ENCODE results near the gene FAM193A. TPM values are rescaled to one million over a fixed set of nuclear protein-coding genes. Genes with fewer than 3 reads are reported as not detected.
A peak's percentile ranks its signal among the peaks of the same experiment; 100 is the strongest.

Gene FAM193A
- polyA plus RNA-seq, 4 donors, result 10.0 to 19.2 (median 12.8) TPM

GRCh38 chr4:2598511-2599303, 62.3 kb downstream of the FAM193A start:
- no peaks in the 10 kb centered on the region for H3K9me3 ChIP-seq (ENCODE audit: control insufficient read depth in 2 of 2, insufficient read depth in 1 of 2, low read depth in 1 of 2, low read length in 1 of 2)
- peaks cover 0 to 44% (median 4%) of the 10 kb centered on the region in 3 donors for H3K36me3 ChIP-seq (ENCODE audit: control insufficient read depth in 3 of 3, insufficient read depth in 2 of 3, low read depth in 1 of 3, low read length in 3 of 3)
- 42 to 54% (median 50%) methylated on average over 12 of the region's 12 CpGs for WGBS, 3 donors
- peaks cover 0 to 12% (median 0%) of the 10 kb centered on the region in 3 donors for H3K4me1 ChIP-seq (ENCODE audit: control insufficient read depth in 3 of 3, insufficient read depth in 2 of 3, low read depth in 1 of 3, low read length in 2 of 3)
- DNase-seq, result no peak
- no peak for FAIRE-seq
- no peaks in the 10 kb centered on the region for H3K27me3 ChIP-seq (ENCODE audit: control insufficient read depth in 3 of 3, insufficient read depth in 3 of 3, low read length in 3 of 3)
- peak overlapping the region in 1 of 3 donors; percentile 9 for H3K27ac ChIP-seq (ENCODE audit: low read depth in 1 of 3, low read length in 2 of 3)
- H3K4me3 ChIP-seq (ENCODE audit: low read depth in 1 of 3, low read length in 3 of 3), result no peak overlapping the region

GRCh38 chr4:2599304-2599654, 62.8 kb downstream of the FAM193A start:
- Histone ChIP-seq H3K4me1 (ENCODE audit: control insufficient read depth in 3 of 3, insufficient read depth in 2 of 3, low read depth in 1 of 3, low read length in 2 of 3) (peaks cover 0 to 12% (median 0%) of the 10 kb centered on the region in 3 donors), H3K9me3 (ENCODE audit: control insufficient read depth in 2 of 2, insufficient read depth in 1 of 2, low read depth in 1 of 2, low read length in 1 of 2) (no peaks in the 10 kb centered on the region), H3K27me3 (ENCODE audit: control insufficient read depth in 3 of 3, insufficient read depth in 3 of 3, low read length in 3 of 3) (no peaks in the 10 kb centered on the region), H3K36me3 (ENCODE audit: control insufficient read depth in 3 of 3, insufficient read depth in 2 of 3, low read depth in 1 of 3, low read length in 3 of 3) (peaks cover 0 to 43% (median 4%) of the 10 kb centered on the region in 3 donors), H3K27ac (ENCODE audit: low read depth in 1 of 3, low read length in 2 of 3) (peak overlapping the region in 1 of 3 donors; percentile 9), H3K4me3 (ENCODE audit: low read depth in 1 of 3, low read length in 3 of 3) (no peak overlapping the region)
- FAIRE-seq, result no peak
- 61 to 71% (median 67%) methylated on average over 6 of the region's 6 CpGs for WGBS, 3 donors
- no peak for DNase-seq

- Histone ChIP-seq H3K27ac (ENCODE audit: low read depth in 1 of 3, low read length in 2 of 3) (no peak overlapping the region), H3K4me3 (ENCODE audit: low read depth in 1 of 3, low read length in 3 of 3) (no peak overlapping the region), H3K36me3 (ENCODE audit: control insufficient read depth in 3 of 3, insufficient read depth in 2 of 3, low read depth in 1 of 3, low read length in 3 of 3) (peaks cover 0 to 43% (median 4%) of the 10 kb centered on the region in 3 donors), H3K4me1 (ENCODE audit: control insufficient read depth in 3 of 3, insufficient read depth in 2 of 3, low read depth in 1 of 3, low read length in 2 of 3) (peaks cover 0 to 4% (median 0%) of the 10 kb centered on the region in 3 donors), H3K9me3 (ENCODE audit: control insufficient read depth in 2 of 2, insufficient read depth in 1 of 2, low read depth in 1 of 2, low read length in 1 of 2) (no peaks in the 10 kb centered on the region), H3K27me3 (ENCODE audit: control insufficient read depth in 3 of 3, insufficient read depth in 3 of 3, low read length in 3 of 3) (no peaks in the 10 kb centered on the region)
- DNase-seq, result no peak
- no peak for FAIRE-seq
- 94 to 98% (median 95%) methylated on average over 6 of the region's 6 CpGs for WGBS, 3 donors
Measured at GRCh38 chr4:2600878-2601277, 64.4 kb downstream of the FAM193A start.

- WGBS, 3 donors, result 85 to 94% (median 86%) methylated on average over 4 of the region's 4 CpGs
- Histone ChIP-seq H3K4me1 (ENCODE audit: control insufficient read depth in 3 of 3, insufficient read depth in 2 of 3, low read depth in 1 of 3, low read length in 2 of 3) (no peaks in the 10 kb centered on the region), H3K9me3 (ENCODE audit: control insufficient read depth in 2 of 2, insufficient read depth in 1 of 2, low read depth in 1 of 2, low read length in 1 of 2) (no peaks in the 10 kb centered on the region), H3K4me3 (ENCODE audit: low read depth in 1 of 3, low read length in 3 of 3) (no peak overlapping the region), H3K36me3 (ENCODE audit: control insufficient read depth in 3 of 3, insufficient read depth in 2 of 3, low read depth in 1 of 3, low read length in 3 of 3) (peaks cover 0 to 27% (median 0%) of the 10 kb centered on the region in 3 donors), H3K27ac (ENCODE audit: low read depth in 1 of 3, low read length in 2 of 3) (no peak overlapping the region), H3K27me3 (ENCODE audit: control insufficient read depth in 3 of 3, insufficient read depth in 3 of 3, low read length in 3 of 3) (no peaks in the 10 kb centered on the region)
- DNase-seq (no peak), FAIRE-seq (no peak)
Measured at GRCh38 chr4:2604614-2605013, 68.2 kb downstream of the FAM193A start.

- no peak overlapping the region for H3K27ac ChIP-seq (ENCODE audit: low read depth in 1 of 3, low read length in 2 of 3)
- H3K4me1 ChIP-seq (ENCODE audit: control insufficient read depth in 3 of 3, insufficient read depth in 2 of 3, low read depth in 1 of 3, low read length in 2 of 3), result no peaks in the 10 kb centered on the region
- H3K4me3 ChIP-seq (ENCODE audit: low read depth in 1 of 3, low read length in 3 of 3), result no peak overlapping the region
- peaks cover 0 to 14% (median 0%) of the 10 kb centered on the region in 3 donors for H3K36me3 ChIP-seq (ENCODE audit: control insufficient read depth in 3 of 3, insufficient read depth in 2 of 3, low read depth in 1 of 3, low read length in 3 of 3)
- DNase-seq, result no peak
- H3K9me3 ChIP-seq (ENCODE audit: control insufficient read depth in 2 of 2, insufficient read depth in 1 of 2, low read depth in 1 of 2, low read length in 1 of 2), result no peaks in the 10 kb centered on the region
- no peaks in the 10 kb centered on the region for H3K27me3 ChIP-seq (ENCODE audit: control insufficient read depth in 3 of 3, insufficient read depth in 3 of 3, low read length in 3 of 3)
- FAIRE-seq, result no peak
- 75 to 93% (median 84%) methylated on average over 9 of the region's 9 CpGs for WGBS, 3 donors
Measured at GRCh38 chr4:2606960-2607506, 70.6 kb downstream of the FAM193A start.

- no peak for FAIRE-seq
- H3K9me3 ChIP-seq (ENCODE audit: control insufficient read depth in 2 of 2, insufficient read depth in 1 of 2, low read depth in 1 of 2, low read length in 1 of 2), result no peaks in the 10 kb centered on the region
- no peaks in the 10 kb centered on the region for H3K27me3 ChIP-seq (ENCODE audit: control insufficient read depth in 3 of 3, insufficient read depth in 3 of 3, low read length in 3 of 3)
- H3K4me3 ChIP-seq (ENCODE audit: low read depth in 1 of 3, low read length in 3 of 3), result no peak overlapping the region
- 91 to 94% (median 92%) methylated on average over 10 of the region's 10 CpGs for WGBS, 3 donors
- H3K36me3 ChIP-seq (ENCODE audit: control insufficient read depth in 3 of 3, insufficient read depth in 2 of 3, low read depth in 1 of 3, low read length in 3 of 3), result peaks cover 0 to 14% (median 0%) of the 10 kb centered on the region in 3 donors
- H3K27ac ChIP-seq (ENCODE audit: low read depth in 1 of 3, low read length in 2 of 3), result no peak overlapping the region
- DNase-seq, result no peak
- no peaks in the 10 kb centered on the region for H3K4me1 ChIP-seq (ENCODE audit: control insufficient read depth in 3 of 3, insufficient read depth in 2 of 3, low read depth in 1 of 3, low read length in 2 of 3)
Measured at GRCh38 chr4:2607822-2608221, 71.4 kb downstream of the FAM193A start.

GRCh38 chr4:2608291-2608690, 71.8 kb downstream of the FAM193A start:
- H3K9me3 ChIP-seq (ENCODE audit: control insufficient read depth in 2 of 2, insufficient read depth in 1 of 2, low read depth in 1 of 2, low read length in 1 of 2), result no peaks in the 10 kb centered on the region
- peaks cover 0 to 14% (median 0%) of the 10 kb centered on the region in 3 donors for H3K36me3 ChIP-seq (ENCODE audit: control insufficient read depth in 3 of 3, insufficient read depth in 2 of 3, low read depth in 1 of 3, low read length in 3 of 3)
- H3K4me3 ChIP-seq (ENCODE audit: low read depth in 1 of 3, low read length in 3 of 3), result no peak overlapping the region
- no peak overlapping the region for H3K27ac ChIP-seq (ENCODE audit: low read depth in 1 of 3, low read length in 2 of 3)
- DNase-seq, result no peak
- H3K4me1 ChIP-seq (ENCODE audit: control insufficient read depth in 3 of 3, insufficient read depth in 2 of 3, low read depth in 1 of 3, low read length in 2 of 3), result no peaks in the 10 kb centered on the region
- no peak for FAIRE-seq
- 85 to 97% (median 91%) methylated on average over 7 of the region's 7 CpGs for WGBS, 3 donors
- H3K27me3 ChIP-seq (ENCODE audit: control insufficient read depth in 3 of 3, insufficient read depth in 3 of 3, low read length in 3 of 3), result no peaks in the 10 kb centered on the region

GRCh38 chr4:2615821-2616220, 79.4 kb downstream of the FAM193A start:
- H3K9me3 ChIP-seq (ENCODE audit: control insufficient read depth in 2 of 2, insufficient read depth in 1 of 2, low read depth in 1 of 2, low read length in 1 of 2), result no peaks in the 10 kb centered on the region
- DNase-seq, result no peak
- WGBS, 3 donors, result 95 to 97% (median 97%) methylated on average over 14 of the region's 14 CpGs
- H3K4me1 ChIP-seq (ENCODE audit: control insufficient read depth in 3 of 3, insufficient read depth in 2 of 3, low read depth in 1 of 3, low read length in 2 of 3), result no peaks in the 10 kb centered on the region
- no peak overlapping the region for H3K27ac ChIP-seq (ENCODE audit: low read depth in 1 of 3, low read length in 2 of 3)
- no peaks in the 10 kb centered on the region for H3K27me3 ChIP-seq (ENCODE audit: control insufficient read depth in 3 of 3, insufficient read depth in 3 of 3, low read length in 3 of 3)
- no peak overlapping the region for H3K4me3 ChIP-seq (ENCODE audit: low read depth in 1 of 3, low read length in 3 of 3)
- no peak for FAIRE-seq
- H3K36me3 ChIP-seq (ENCODE audit: control insufficient read depth in 3 of 3, insufficient read depth in 2 of 3, low read depth in 1 of 3, low read length in 3 of 3), result peaks cover 0 to 4% (median 0%) of the 10 kb centered on the region in 3 donors
